SK-N-DZ (cell line): ENCODE measurements around the gene AEBP2.
"Not testable (repeated sequence)": the region's sequence is repeated elsewhere in the genome, so short reads cannot be mapped to it uniquely, and the experiment has no call there.

Experiments
- DNase-seq: peaks from one replicate; pipeline ENCODE4 v3.0.0-alpha.2; 2015; ENCODE audit warnings: low spot score

The AEBP2 gene

GRCh38 chr12:19419086-19419485, 20.2 kb upstream of the AEBP2 start:
- DNase-seq: no peak

- no peak for DNase-seq
These were observed 17.6 kb upstream of the AEBP2 start for GRCh38 chr12:19421503-19422282.

GRCh38 chr12:19423166-19423930, 15.9 kb upstream of the AEBP2 start:
- no peak for DNase-seq

GRCh38 chr12:19428246-19428645, 11.0 kb upstream of the AEBP2 start:
- no peak for DNase-seq

- not testable (repeated sequence) for DNase-seq
These were observed 9.8 kb upstream of the AEBP2 start for GRCh38 chr12:19429491-19429890.

GRCh38 chr12:19430988-19431387, 8.3 kb upstream of the AEBP2 start:
- no peak for DNase-seq

- no peak for DNase-seq
These were observed 7.6 kb upstream of the AEBP2 start for GRCh38 chr12:19431407-19432308.

GRCh38 chr12:19432309-19433170, 6.8 kb upstream of the AEBP2 start:
- DNase-seq: no peak

GRCh38 chr12:19434538-19434937, 4.8 kb upstream of the AEBP2 start:
- no peak for DNase-seq

- no peak for DNase-seq
These were observed 3.3 kb upstream of the AEBP2 start for GRCh38 chr12:19435831-19436497.

- DNase-seq: no peak
These were observed 2.4 kb upstream of the AEBP2 start for GRCh38 chr12:19436931-19437330.

- DNase-seq: no peak
These were observed 1.3 kb upstream of the AEBP2 start for GRCh38 chr12:19437996-19438395.

- peak; percentile 57 for DNase-seq
These were observed 947 bp downstream of the AEBP2 start for GRCh38 chr12:19440019-19440858.

GRCh38 chr12:19440916-19441315, 1.6 kb downstream of the AEBP2 start:
- DNase-seq: no peak

- DNase-seq: no peak
These were observed 4.3 kb downstream of the AEBP2 start for GRCh38 chr12:19443585-19443984.

GRCh38 chr12:19444097-19444496, 4.8 kb downstream of the AEBP2 start:
- DNase-seq: no peak

- DNase-seq: no peak
These were observed 8.1 kb downstream of the AEBP2 start for GRCh38 chr12:19447386-19447785.

- DNase-seq: no peak
These were observed 10.5 kb downstream of the AEBP2 start for GRCh38 chr12:19449814-19450213.

- no peak for DNase-seq
These were observed 11.1 kb downstream of the AEBP2 start for GRCh38 chr12:19450362-19450761.
